Ovary (tissue), 9 donors: ENCODE measurements around the gene DOCK4. TPM values are rescaled to one million over a fixed set of nuclear protein-coding genes. Genes with fewer than 3 reads are reported as not detected.

ENCODE experiments used
- DNase-seq, 5 donors: peaks; one replicate each; pipeline ENCODE4 v3.0.0-alpha.2; 2019 to 2020
- H3K27ac ChIP-seq, 2 donors: fragments of 200-600 bp; one replicate each; pipeline versions ENCODE4 v1.5.1 to v1.8.0; 2019 to 2022
- H3K27me3 ChIP-seq: fragments of 200-600 bp; one replicate; pipeline ENCODE4 v1.8.0; 2022
- H3K36me3 ChIP-seq: fragments of 200-600 bp; sonication (generic); one replicate; pipeline ENCODE4 v1.5.1; 2019
- H3K4me1 ChIP-seq: one replicate; pipeline ENCODE4 v1.8.1; 2013; ENCODE audit warnings: mild to moderate bottlenecking, moderate library complexity; ENCODE audit not compliant: insufficient read depth
- H3K4me3 ChIP-seq: fragments of 200-600 bp; sonication (generic); one replicate; pipeline ENCODE4 v1.5.1; 2017
- H3K9me3 ChIP-seq, 2 donors: fragments of 200-600 bp in 1 of 2; sonication (generic) in 1 of 2; one replicate each; pipeline versions ENCODE4 v1.5.1 to v1.8.1; 2013 to 2019; ENCODE audit warnings: mild to moderate bottlenecking in 1 of 2, moderate library complexity in 1 of 2
- EP300 ChIP-seq: sonication (generic); formaldehyde crosslinking; IDR thresholded peaks from one replicate; pipeline ENCODE4 v1.6.1; 2017; ENCODE audit warnings: antibody characterized with exemption
- POLR2A ChIP-seq: fragments of 450-650 bp; IDR thresholded peaks from one replicate; pipeline ENCODE4 v1.6.1; 2017; ENCODE audit warnings: antibody characterized with exemption, mild to moderate bottlenecking, moderate library complexity
- WGBS, 3 donors: extraction: QIAGEN DNeasy Blood & Tissue Kit in 1 of 3; methylation state at CpG; one replicate each; pipeline versions ENCODE4 v1.1.5 to v1.1.7; 2013 to 2017; 5-methylcytosine and 5-hydroxymethylcytosine counted together
- intact Hi-C, 4 donors: fragments of 100-400 bp; cut with DNase I; formaldehyde crosslinking; loops; one replicate each; pipeline versions ENCODE4 v1.11.0 to v1.15.1; 2022 to 2023
- polyA plus RNA-seq, 2 donors: library from polyadenylated mRNA; stranded (reverse); fragments of 200-250 nt in 1 of 2; fragments of 350-450 nt in 1 of 2; fragmentation: Illumina TruSeq in 1 of 2; extraction: RNeasy Lipid Tissue Mini Kit (QIAGEN cat#74804) in 1 of 2; gene quantifications; one replicate each; pipeline ENCODE4 v1.2.3, GENCODE V29; 2013 to 2014
- total RNA-seq, 7 donors: library from RNA; depleted of rRNA in 2 of 7; stranded (reverse); fragments of >200 nt in 2 of 7; fragmentation: NEBNext Ultra II Directional in 3 of 7; extraction: Animal tissue kit (Norgen Biotek cat#: 25700) in 3 of 7; gene quantifications; one replicate each; pipeline versions ENCODE4 v1.1.0 to v1.2.4, GENCODE V29; 2016 to 2023
- TF ChIP-seq, protein P1 (sequence below), 3 donors: fragments of 450-650 bp in 2 of 3; fragments of 200-600 bp in 1 of 3; IDR thresholded peaks; one replicate each; pipeline versions ENCODE4 v1.5.1 to v1.8.0; 2016 to 2022; ENCODE audit warnings: antibody characterized with exemption in 3 of 3, mild to moderate bottlenecking in 1 of 3
- donor health status: DM: no; HTN: no; CAD: no; lungs with moderate emphysema.
- donor health status: DM: no; HTN: no; CAD: no.
- donor health status: Bipolar disorder and iron deficiency.
- donor health status: DM: yes; HTN: yes; CAD: no.
- donor health status: DM: no; HTN: no; CAD: no.
- donor health status: DM: yes; HTN: yes; CAD: no.

DOCK4 gene
- total and polyA plus RNA-seq, 9 donors: 9.5 to 39.7 (median 27.3) TPM

DNA sequence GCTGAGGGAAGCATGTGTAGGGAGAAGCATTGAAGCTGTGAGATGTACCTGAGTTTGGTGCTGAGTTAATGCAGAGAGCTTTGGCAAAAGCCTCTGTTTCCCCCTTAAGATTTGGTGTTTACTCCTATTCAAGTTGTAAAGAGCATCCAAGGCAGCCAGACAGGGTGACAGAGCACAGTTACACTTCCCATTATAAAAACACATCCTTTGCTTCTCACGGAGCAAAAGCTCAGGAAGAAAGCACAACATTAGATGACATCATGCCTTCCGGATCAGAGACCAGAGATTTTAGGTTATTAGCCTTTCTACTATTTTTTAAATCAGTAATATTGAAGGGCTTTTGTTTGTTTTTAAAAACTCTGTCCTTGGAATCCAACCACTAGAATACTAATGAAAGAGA lies 182.9 kb downstream of the DOCK4 start:
- WGBS, 3 donors: 5 to 37% (median 12%) methylated on average over 2 of the region's 2 CpGs
- no peaks in the 10 kb centered on the region for H3K27me3 ChIP-seq
- intact Hi-C loops: no loop called here
- peaks cover 14% of the 10 kb centered on the region for H3K4me1 ChIP-seq
- no peak for DNase-seq
- H3K36me3 ChIP-seq: no peaks in the 10 kb centered on the region
- peak overlapping the region in 1 of 2 donors; percentile 47 for H3K27ac ChIP-seq
- no peaks in the 10 kb centered on the region for H3K9me3 ChIP-seq
- TF ChIP-seq, protein P1, sequence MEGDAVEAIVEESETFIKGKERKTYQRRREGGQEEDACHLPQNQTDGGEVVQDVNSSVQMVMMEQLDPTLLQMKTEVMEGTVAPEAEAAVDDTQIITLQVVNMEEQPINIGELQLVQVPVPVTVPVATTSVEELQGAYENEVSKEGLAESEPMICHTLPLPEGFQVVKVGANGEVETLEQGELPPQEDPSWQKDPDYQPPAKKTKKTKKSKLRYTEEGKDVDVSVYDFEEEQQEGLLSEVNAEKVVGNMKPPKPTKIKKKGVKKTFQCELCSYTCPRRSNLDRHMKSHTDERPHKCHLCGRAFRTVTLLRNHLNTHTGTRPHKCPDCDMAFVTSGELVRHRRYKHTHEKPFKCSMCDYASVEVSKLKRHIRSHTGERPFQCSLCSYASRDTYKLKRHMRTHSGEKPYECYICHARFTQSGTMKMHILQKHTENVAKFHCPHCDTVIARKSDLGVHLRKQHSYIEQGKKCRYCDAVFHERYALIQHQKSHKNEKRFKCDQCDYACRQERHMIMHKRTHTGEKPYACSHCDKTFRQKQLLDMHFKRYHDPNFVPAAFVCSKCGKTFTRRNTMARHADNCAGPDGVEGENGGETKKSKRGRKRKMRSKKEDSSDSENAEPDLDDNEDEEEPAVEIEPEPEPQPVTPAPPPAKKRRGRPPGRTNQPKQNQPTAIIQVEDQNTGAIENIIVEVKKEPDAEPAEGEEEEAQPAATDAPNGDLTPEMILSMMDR (IDR thresholded peaks at IDR 0.05): no peak
- no peak for TF ChIP-seq POLR2A
- no peak for TF ChIP-seq EP300
- H3K4me3 ChIP-seq: no peak overlapping the region

DNA sequence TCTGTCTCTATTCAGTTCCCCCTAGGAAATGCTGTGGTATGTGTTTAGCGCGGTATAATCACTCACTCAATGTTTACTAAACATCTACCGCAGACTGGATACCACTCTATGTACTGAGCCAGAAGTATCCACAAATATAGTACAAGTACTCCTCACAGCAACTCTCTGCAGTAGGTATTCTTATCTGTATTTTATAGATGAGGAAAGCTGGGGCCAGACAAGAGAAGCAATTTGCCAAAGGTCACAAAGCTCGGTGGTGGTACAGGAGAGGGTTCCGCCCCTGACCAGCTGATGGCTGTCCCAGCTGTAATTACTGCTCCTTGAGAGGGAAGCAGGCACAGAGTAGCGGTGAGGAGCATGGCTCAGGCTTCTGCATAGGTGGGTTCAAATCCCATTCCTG lies 184.1 kb downstream of the DOCK4 start:
- peaks cover 18% of the 10 kb centered on the region for H3K4me1 ChIP-seq
- peak overlapping the region in 1 of 2 donors; percentile 47 for H3K27ac ChIP-seq
- TF ChIP-seq EP300 (no peak), POLR2A (no peak)
- TF ChIP-seq, protein P1 (IDR thresholded peaks at IDR 0.05): no peak
- no peaks in the 10 kb centered on the region for H3K9me3 ChIP-seq
- WGBS, 3 donors: 24 to 61% (median 34%) methylated on average over 6 of the region's 6 CpGs
- no peak for DNase-seq
- intact Hi-C loops: no loop called here
- no peaks in the 10 kb centered on the region for H3K27me3 ChIP-seq
- H3K4me3 ChIP-seq: no peak overlapping the region
- no peaks in the 10 kb centered on the region for H3K36me3 ChIP-seq

DNA sequence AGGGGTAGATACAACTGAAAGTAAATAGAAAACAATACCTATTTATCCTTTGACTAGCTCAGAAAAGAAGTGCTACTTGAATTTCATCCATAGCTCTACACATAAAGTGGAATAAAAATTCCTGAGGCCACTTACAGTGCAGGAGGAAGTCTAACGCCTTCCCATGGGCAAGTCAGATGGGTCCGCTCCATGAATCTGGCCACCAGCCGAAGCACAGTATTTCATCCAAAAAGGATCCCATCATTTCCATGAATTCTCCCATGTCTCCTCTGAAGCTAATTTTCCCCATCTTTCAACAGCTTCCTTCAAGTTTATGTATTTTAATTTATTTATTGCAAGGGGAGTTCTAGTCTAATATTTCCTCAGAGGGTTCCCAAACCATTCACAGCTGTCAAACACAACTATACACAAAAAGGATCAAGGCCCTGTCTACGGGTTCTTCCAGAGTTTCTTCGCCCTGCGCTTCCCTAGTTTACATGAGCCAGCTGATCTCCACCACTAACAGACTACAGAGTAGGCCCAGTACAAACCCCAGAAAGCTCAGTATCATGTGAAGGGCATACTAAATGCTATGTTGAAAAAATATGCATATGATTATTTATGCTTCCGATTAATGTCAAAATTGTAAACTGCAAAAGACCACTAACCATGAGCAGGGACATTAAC lies 184.7 kb downstream of the DOCK4 start:
- peaks cover 18% of the 10 kb centered on the region for H3K4me1 ChIP-seq
- H3K9me3 ChIP-seq: no peaks in the 10 kb centered on the region
- TF ChIP-seq POLR2A (no peak), EP300 (no peak)
- TF ChIP-seq, protein P1 (IDR thresholded peaks at IDR 0.05): no peak
- DNase-seq: no peak
- H3K4me3 ChIP-seq: no peak overlapping the region
- no peaks in the 10 kb centered on the region for H3K27me3 ChIP-seq
- intact Hi-C loops: no loop called here
- no peaks in the 10 kb centered on the region for H3K36me3 ChIP-seq
- H3K27ac ChIP-seq: peak overlapping the region in 1 of 2 donors; percentile 19
- 65 to 90% (median 87%) methylated on average over 7 of the region's 7 CpGs for WGBS, 3 donors

DNA sequence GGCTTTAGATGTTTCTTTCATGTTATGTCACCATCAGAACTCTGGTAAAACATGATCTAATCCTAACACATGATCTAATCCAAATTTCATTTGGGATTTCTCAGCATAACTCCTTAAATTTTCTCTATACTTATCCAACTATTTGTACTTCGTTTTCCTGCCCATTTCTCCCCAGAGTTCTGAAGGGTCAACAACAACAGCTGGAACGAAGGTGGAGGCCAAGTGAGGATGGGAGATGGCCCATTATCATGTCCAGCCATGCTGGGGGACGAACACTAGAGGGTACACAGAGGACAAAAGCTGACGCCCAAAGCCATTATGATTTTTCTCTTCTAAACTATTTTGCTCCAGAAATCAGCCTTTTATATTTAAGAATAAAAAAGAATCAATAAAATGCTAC lies 185.4 kb downstream of the DOCK4 start:
- H3K36me3 ChIP-seq: no peaks in the 10 kb centered on the region
- H3K4me3 ChIP-seq: no peak overlapping the region
- H3K27me3 ChIP-seq: no peaks in the 10 kb centered on the region
- WGBS, 3 donors: 32 to 38% (median 38%) methylated on average over 4 of the region's 4 CpGs
- intact Hi-C loops: no loop called here
- DNase-seq: no peak
- H3K4me1 ChIP-seq: peaks cover 18% of the 10 kb centered on the region
- H3K27ac ChIP-seq: peak overlapping the region in 1 of 2 donors; percentile 19
- TF ChIP-seq POLR2A (no peak), EP300 (no peak)
- no peaks in the 10 kb centered on the region for H3K9me3 ChIP-seq

DNA sequence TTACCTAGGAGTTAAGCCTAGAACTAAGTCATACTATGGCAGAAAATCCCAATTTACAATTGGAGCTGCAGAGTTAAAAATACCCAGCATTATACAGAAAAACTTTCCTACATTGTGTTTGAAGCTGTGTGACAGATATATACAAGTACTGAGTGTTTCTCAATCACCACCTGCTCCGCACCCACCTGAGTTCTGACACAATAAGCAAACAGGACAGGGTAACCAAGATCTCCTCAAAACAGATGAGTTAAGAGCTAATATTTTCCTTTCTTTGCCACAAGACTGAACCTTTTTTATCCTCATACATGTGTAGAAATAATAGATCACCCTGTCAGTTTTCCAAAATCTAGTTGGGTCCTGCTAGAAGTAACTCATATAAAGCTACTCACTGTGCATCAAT lies 186.3 kb downstream of the DOCK4 start:
- intact Hi-C loops: no loop called here
- H3K36me3 ChIP-seq: no peaks in the 10 kb centered on the region
- no peaks in the 10 kb centered on the region for H3K9me3 ChIP-seq
- H3K27ac ChIP-seq: peak overlapping the region in 1 of 2 donors; percentile 19
- peaks cover 18% of the 10 kb centered on the region for H3K4me1 ChIP-seq
- TF ChIP-seq EP300 (no peak), POLR2A (no peak)
- TF ChIP-seq, protein P1 (IDR thresholded peaks at IDR 0.05): no peak
- DNase-seq: no peak
- WGBS, 3 donors: 97 to 100% (median 97%) methylated on average over 1 of the region's 1 CpG
- no peaks in the 10 kb centered on the region for H3K27me3 ChIP-seq
- no peak overlapping the region for H3K4me3 ChIP-seq
